Stimulated activated naive CD8-positive, alpha-beta T cell treated with anti-CD3 and anti-CD28 coated beads, Interleukin-15, amount 100 ng/mL, for 72 hours (primary cell): ENCODE data around the gene MS4A2.
"Not testable (repeated sequence)": the region's sequence is repeated elsewhere in the genome, so short reads cannot be mapped to it uniquely, and the experiment has no call there.

Experiments
- ATAC-seq: fragments of 150-1000 bp; cut with Tn5 transposase; 2 replicates; pipeline ENCODE4 v1.10.0; 2021; ENCODE audit warnings: mild to moderate bottlenecking, moderate library complexity
- DNase-seq, 2 donors: peaks; one replicate each; pipeline ENCODE4 v3.0.0; 2021 to 2022
- H3K27ac Mint-ChIP-seq, 2 donors: one replicate each; pipeline ENCODE4 v1.8.0; 2022; ENCODE audit warnings: mild to moderate bottlenecking in 2 of 2, mixed read lengths in 2 of 2, moderate library complexity in 2 of 2
- H3K27me3 Mint-ChIP-seq: one replicate; pipeline ENCODE4 v1.8.0; 2022; ENCODE audit warnings: mixed read lengths
- H3K4me1 Mint-ChIP-seq: one replicate; pipeline ENCODE4 v1.8.0; 2022; ENCODE audit warnings: mild to moderate bottlenecking, mixed read lengths
- H3K4me3 Mint-ChIP-seq, 2 donors: one replicate each; pipeline ENCODE4 v1.8.0; 2022; ENCODE audit warnings: mild to moderate bottlenecking in 2 of 2, mixed read lengths in 2 of 2, moderate library complexity in 1 of 2
- H3K9me3 Mint-ChIP-seq, 2 donors: one replicate each; pipeline ENCODE4 v1.8.0; 2022; ENCODE audit warnings: mixed read lengths in 2 of 2

MS4A2 gene

GRCh38 chr11:60122414-60123036 is 34.1 kb downstream of the MS4A2 start:
- Mint-ChIP-seq H3K4me3 (no peak overlapping the region), H3K9me3 (no peaks in the 10 kb centered on the region), H3K27me3 (no peaks in the 10 kb centered on the region), H3K4me1 (no peaks in the 10 kb centered on the region), H3K27ac (no peak overlapping the region)
- ATAC-seq (no peak), DNase-seq (no peak)

DNA sequence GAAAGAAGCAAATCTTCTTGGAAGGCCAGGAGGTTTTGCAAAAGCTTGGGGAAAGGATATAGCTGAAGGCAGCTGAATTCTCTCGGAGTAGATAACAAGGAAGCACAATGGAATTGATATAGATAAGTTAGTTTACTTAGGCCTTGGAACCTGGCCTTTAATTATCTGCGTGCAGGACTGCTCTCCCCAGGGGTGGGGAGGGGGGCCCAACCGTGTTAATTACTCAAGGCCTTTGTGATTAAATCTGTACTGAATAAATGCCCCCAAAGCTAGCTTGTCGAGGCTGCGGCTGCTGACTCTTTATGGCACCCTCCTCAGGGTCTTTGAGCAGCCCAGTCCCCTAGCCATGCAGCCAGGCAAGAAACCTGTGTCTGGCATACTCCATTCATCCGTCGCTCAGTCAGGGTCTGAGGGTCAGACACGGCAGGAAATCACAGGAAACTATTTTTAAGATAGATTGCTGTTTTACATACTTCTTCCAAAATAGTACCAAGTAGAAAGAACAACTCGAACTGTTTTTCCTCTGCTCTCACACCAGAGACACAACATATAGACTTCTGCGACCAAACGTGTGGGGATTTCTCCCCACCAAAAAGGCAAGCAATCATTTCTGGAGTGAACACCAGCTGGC is 36.5 kb downstream of the MS4A2 start:
- no peak overlapping the region for H3K4me3 Mint-ChIP-seq
- DNase-seq (no peak), ATAC-seq (no peak)
- no peaks in the 10 kb centered on the region for H3K9me3 Mint-ChIP-seq
- no peaks in the 10 kb centered on the region for H3K27me3 Mint-ChIP-seq
- no peak overlapping the region for H3K27ac Mint-ChIP-seq
- H3K4me1 Mint-ChIP-seq: no peaks in the 10 kb centered on the region

DNA sequence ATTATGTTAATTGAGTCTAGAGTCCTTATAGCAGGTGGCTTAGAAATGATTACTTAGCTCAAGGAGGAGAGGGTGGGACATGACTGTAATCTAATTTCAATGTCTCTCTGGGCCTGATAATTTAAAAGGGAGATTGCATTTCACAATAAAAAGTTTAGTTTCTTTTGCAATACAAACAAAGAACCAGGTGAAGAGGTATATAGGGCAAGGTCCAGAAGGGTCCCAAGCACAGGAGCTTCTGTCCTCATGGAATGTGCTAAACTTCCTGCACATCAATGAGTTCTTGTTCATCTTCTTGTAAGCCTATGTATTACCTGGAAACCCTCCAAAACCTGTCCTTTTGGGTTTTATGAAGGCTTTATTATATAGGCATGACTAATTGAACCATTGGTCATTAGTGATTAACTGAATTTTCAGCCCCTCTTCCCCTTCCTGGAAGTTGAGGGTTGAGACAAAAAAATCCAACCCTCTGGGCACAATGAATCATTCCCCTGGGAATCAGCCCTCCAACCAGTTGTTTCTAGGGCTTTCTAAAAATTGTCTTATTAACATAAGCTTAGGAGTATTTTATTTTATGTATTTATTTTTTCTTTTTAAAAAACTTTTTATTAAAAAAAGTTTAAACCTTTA is 37.6 kb downstream of the MS4A2 start:
- Mint-ChIP-seq H3K27me3 (no peaks in the 10 kb centered on the region), H3K4me1 (no peaks in the 10 kb centered on the region), H3K27ac (no peak overlapping the region), H3K9me3 (no peaks in the 10 kb centered on the region), H3K4me3 (no peak overlapping the region)
- ATAC-seq (no peak), DNase-seq (no peak)

DNA sequence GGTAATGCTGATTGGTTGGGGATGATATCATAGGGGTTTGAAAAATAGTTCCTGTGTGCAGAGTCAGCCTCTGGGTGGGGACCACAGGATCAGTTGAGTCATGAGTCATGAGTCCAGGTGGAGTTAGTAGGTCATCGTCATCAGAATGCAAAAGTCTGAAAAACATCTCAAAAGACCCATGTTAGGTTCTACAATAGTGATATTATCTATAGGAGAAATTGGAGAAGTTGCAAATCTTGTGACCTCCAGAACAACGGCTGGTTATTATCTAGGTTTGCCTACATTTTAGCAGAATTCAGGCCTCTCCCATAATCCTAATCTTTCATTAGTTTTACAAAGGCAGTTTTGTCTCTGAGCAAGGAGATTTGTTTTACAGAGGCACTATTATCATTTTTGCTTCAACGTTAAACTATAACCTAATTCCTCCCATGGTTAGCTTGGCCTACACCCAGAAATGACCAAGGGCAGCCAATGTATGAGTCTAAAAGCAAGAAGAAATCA is 38.9 kb downstream of the MS4A2 start:
- Mint-ChIP-seq H3K27ac (no peak overlapping the region), H3K9me3 (no peaks in the 10 kb centered on the region), H3K4me1 (no peaks in the 10 kb centered on the region), H3K27me3 (no peaks in the 10 kb centered on the region), H3K4me3 (no peak overlapping the region)
- DNase-seq (no peak), ATAC-seq (no peak)

- Mint-ChIP-seq H3K9me3 (peaks cover 3 to 5% of the 10 kb centered on the region in 2 donors), H3K4me1 (no peaks in the 10 kb centered on the region), H3K4me3 (no peak overlapping the region), H3K27me3 (no peaks in the 10 kb centered on the region), H3K27ac (no peak overlapping the region)
- DNase-seq (no peak), ATAC-seq (no peak)
Measured at GRCh38 chr11:60128376-60128775, 39.9 kb downstream of the MS4A2 start.

- not testable (repeated sequence) for H3K4me1 Mint-ChIP-seq, H3K27ac Mint-ChIP-seq, H3K27me3 Mint-ChIP-seq, H3K4me3 Mint-ChIP-seq, ATAC-seq, DNase-seq, H3K9me3 Mint-ChIP-seq
Measured at GRCh38 chr11:60128866-60129265, 40.4 kb downstream of the MS4A2 start.

DNA sequence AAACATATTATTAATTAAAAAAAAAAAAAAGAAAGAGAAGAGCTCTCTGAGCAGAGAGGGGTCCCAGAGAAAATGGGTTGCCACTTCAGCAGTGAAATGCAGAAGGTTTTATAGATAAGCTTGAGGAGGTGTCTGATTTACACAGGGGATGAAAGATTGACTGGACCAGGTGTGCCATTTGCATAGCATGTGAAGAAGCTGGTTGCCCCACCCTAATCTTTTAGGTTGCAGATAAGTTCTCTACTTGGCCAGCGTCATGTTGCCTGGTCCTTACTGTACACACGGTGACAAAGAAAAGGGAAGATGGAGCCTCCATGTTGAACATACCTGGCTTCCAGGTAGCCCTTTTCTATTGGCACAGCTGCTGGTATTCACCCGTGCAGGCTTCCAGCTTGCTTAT is 41.4 kb downstream of the MS4A2 start:
- Mint-ChIP-seq H3K27me3 (no peaks in the 10 kb centered on the region), H3K4me1 (no peaks in the 10 kb centered on the region)

DNA sequence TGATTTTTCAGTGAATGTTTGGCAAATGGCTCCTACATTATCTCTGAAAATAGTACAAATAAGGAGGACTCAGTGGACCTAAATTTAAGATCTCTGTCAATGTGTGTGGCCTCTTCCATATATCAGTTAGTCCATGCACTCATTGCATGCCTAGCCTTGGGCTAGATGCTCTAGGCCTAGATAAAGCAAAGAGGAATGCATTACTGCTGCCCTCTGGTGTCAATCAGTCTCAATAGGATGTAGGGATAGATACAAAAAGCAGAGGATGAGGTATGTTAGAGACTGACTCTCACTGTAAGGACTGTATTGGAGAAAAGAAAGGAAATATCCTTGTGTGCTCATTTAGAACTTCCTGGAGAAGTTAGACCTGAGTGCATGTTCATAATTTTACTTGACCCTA is 42.0 kb downstream of the MS4A2 start:
- H3K27me3 Mint-ChIP-seq: no peaks in the 10 kb centered on the region
- no peak overlapping the region for H3K4me3 Mint-ChIP-seq
- DNase-seq: no peak

More for the DNA sequence above, 41.4 kb downstream of the MS4A2 start:
- H3K4me3 Mint-ChIP-seq: no peak overlapping the region
- no peak overlapping the region for H3K27ac Mint-ChIP-seq
- H3K9me3 Mint-ChIP-seq: peaks cover 9% of the 10 kb centered on the region in 2 donors
- ATAC-seq: no peak
- no peak for DNase-seq

DNA sequence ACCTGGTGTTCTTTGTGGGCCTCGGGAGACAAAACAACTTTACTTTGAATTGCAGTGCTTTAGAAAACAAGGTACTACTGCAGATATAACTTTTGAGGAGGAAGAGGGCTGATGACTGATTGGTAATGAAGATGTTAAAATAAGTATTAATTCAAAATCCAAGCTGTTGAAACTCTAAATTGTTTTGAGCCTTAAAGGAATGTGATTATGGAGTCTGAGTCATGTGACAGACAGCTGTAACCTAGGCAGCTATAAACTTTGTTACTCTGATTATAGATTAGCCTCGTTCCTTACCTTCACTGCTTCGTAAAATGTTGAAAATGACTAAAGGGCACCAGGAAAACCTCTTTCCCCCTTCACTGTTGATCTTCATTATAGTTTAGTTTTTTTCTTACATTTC is 43.4 kb downstream of the MS4A2 start:
- H3K4me3 Mint-ChIP-seq: no peak overlapping the region
- DNase-seq: no peak
- H3K27me3 Mint-ChIP-seq: peaks cover 7% of the 10 kb centered on the region
- no peak for ATAC-seq
- H3K4me1 Mint-ChIP-seq: no peaks in the 10 kb centered on the region
- no peak overlapping the region for H3K27ac Mint-ChIP-seq
- peaks cover 9 to 10% of the 10 kb centered on the region in 2 donors for H3K9me3 Mint-ChIP-seq

More for the DNA sequence above, 42.0 kb downstream of the MS4A2 start:
- Mint-ChIP-seq H3K9me3 (peaks cover 9 to 10% of the 10 kb centered on the region in 2 donors), H3K4me1 (no peaks in the 10 kb centered on the region), H3K27ac (peak overlapping the region in 1 of 2 donors; percentile 21)
- ATAC-seq: no peak

GRCh38 chr11:60133917-60134316 is 45.5 kb downstream of the MS4A2 start:
- Mint-ChIP-seq H3K9me3 (peaks cover 9 to 10% of the 10 kb centered on the region in 2 donors), H3K4me3 (no peak overlapping the region), H3K27ac (no peak overlapping the region), H3K4me1 (no peaks in the 10 kb centered on the region), H3K27me3 (peaks cover 7% of the 10 kb centered on the region)
- ATAC-seq (no peak), DNase-seq (no peak)

GRCh38 chr11:60143768-60144167 is 55.3 kb downstream of the MS4A2 start:
- Mint-ChIP-seq H3K9me3 (no peaks in the 10 kb centered on the region), H3K4me3 (no peak overlapping the region), H3K27me3 (no peaks in the 10 kb centered on the region), H3K4me1 (no peaks in the 10 kb centered on the region), H3K27ac (no peak overlapping the region)
- ATAC-seq (no peak), DNase-seq (no peak)

- no peaks in the 10 kb centered on the region for H3K9me3 Mint-ChIP-seq
- no peak for DNase-seq
- no peak for ATAC-seq
- no peaks in the 10 kb centered on the region for H3K27me3 Mint-ChIP-seq
- H3K4me3 Mint-ChIP-seq: no peak overlapping the region
- H3K27ac Mint-ChIP-seq: no peak overlapping the region
- H3K4me1 Mint-ChIP-seq: no peaks in the 10 kb centered on the region
Measured at GRCh38 chr11:60145677-60146076, 57.2 kb downstream of the MS4A2 start.
